SH-SY5Y (cell line): ENCODE data around the gene AKAP3.

Experiments
- GATA2 ChIP-seq: IDR thresholded peaks from 2 replicates; pipeline ENCODE4 v1.6.1; 2011; ENCODE audit warnings: mild to moderate bottlenecking, low read depth, low read length
- GATA3 ChIP-seq: IDR thresholded peaks from 2 replicates; pipeline ENCODE4 v1.6.1; 2011; ENCODE audit warnings: low read depth, mild to moderate bottlenecking, low read length, moderate library complexity

GRCh38 chr12:4603421-4603820 lies 45.4 kb downstream of the AKAP3 start:
- TF ChIP-seq GATA2 (no peak), GATA3 (no peak)
